ENCODE results near the gene MTTP.

MTTP gene

GRCh38 chr4:99634742-99635360, 60.2 kb downstream of the MTTP start:
- TF ChIP-seq POLR2A (IDR thresholded peaks at IDR 0.05; ENCODE audit: extremely low read depth, insufficient read length) (no peak), MYC (IDR thresholded peaks at IDR 0.05; ENCODE audit: low read depth, low read length) (no peak), CTCF (IDR thresholded peaks at IDR 0.05; ENCODE audit: low read depth, low read length) (no peak), MAX (IDR thresholded peaks at IDR 0.05; ENCODE audit: low read depth, low read length) (no peak)
- H3K4me3 ChIP-seq (ENCODE audit: low read depth, low read length), result no peak overlapping the region
- no peak for DNase-seq (ENCODE audit: low read depth)

GRCh38 chr4:99635601-99636000, 61.0 kb downstream of the MTTP start:
- no peak overlapping the region for H3K4me3 ChIP-seq (ENCODE audit: low read depth, low read length)
- no peak for TF ChIP-seq CTCF (IDR thresholded peaks at IDR 0.05; ENCODE audit: low read depth, low read length)
- no peak for TF ChIP-seq POLR2A (IDR thresholded peaks at IDR 0.05; ENCODE audit: extremely low read depth, insufficient read length)
- TF ChIP-seq MAX (IDR thresholded peaks at IDR 0.05; ENCODE audit: low read depth, low read length), result no peak
- no peak for TF ChIP-seq MYC (IDR thresholded peaks at IDR 0.05; ENCODE audit: low read depth, low read length)
- no peak for DNase-seq (ENCODE audit: low read depth)

GRCh38 chr4:99636422-99636821, 61.8 kb downstream of the MTTP start:
- no peak overlapping the region for H3K4me3 ChIP-seq (ENCODE audit: low read depth, low read length)
- no peak for TF ChIP-seq MAX (IDR thresholded peaks at IDR 0.05; ENCODE audit: low read depth, low read length)
- DNase-seq (ENCODE audit: low read depth), result no peak

- H3K4me3 ChIP-seq (ENCODE audit: low read depth, low read length), result no peak overlapping the region
- DNase-seq (ENCODE audit: low read depth), result no peak
- no peak for TF ChIP-seq CTCF (IDR thresholded peaks at IDR 0.05; ENCODE audit: low read depth, low read length)
- TF ChIP-seq POLR2A (IDR thresholded peaks at IDR 0.05; ENCODE audit: extremely low read depth, insufficient read length), result no peak
- TF ChIP-seq MYC (IDR thresholded peaks at IDR 0.05; ENCODE audit: low read depth, low read length), result no peak
Measured at GRCh38 chr4:99637174-99637573, 62.5 kb downstream of the MTTP start.

GRCh38 chr4:99640676-99641075, 66.1 kb downstream of the MTTP start:
- H3K4me3 ChIP-seq (ENCODE audit: low read depth, low read length), result no peak overlapping the region
- TF ChIP-seq POLR2A (IDR thresholded peaks at IDR 0.05; ENCODE audit: extremely low read depth, insufficient read length) (no peak), MYC (IDR thresholded peaks at IDR 0.05; ENCODE audit: low read depth, low read length) (no peak), MAX (IDR thresholded peaks at IDR 0.05; ENCODE audit: low read depth, low read length) (no peak), CTCF (IDR thresholded peaks at IDR 0.05; ENCODE audit: low read depth, low read length) (no peak)
- DNase-seq (ENCODE audit: low read depth), result no peak

- no peak for DNase-seq (ENCODE audit: low read depth)
- no peak overlapping the region for H3K4me3 ChIP-seq (ENCODE audit: low read depth, low read length)
- TF ChIP-seq POLR2A (IDR thresholded peaks at IDR 0.05; ENCODE audit: extremely low read depth, insufficient read length), result no peak
- TF ChIP-seq MAX (IDR thresholded peaks at IDR 0.05; ENCODE audit: low read depth, low read length), result no peak
- no peak for TF ChIP-seq CTCF (IDR thresholded peaks at IDR 0.05; ENCODE audit: low read depth, low read length)
- no peak for TF ChIP-seq MYC (IDR thresholded peaks at IDR 0.05; ENCODE audit: low read depth, low read length)
Measured at GRCh38 chr4:99642725-99643489, 68.3 kb downstream of the MTTP start.
